ACC112 (cell line): ENCODE measurements around the gene POLN.

ENCODE experiments used
- H2AFZ ChIP-seq: fragments of 200-600 bp; sonication (generic); one replicate; pipeline ENCODE4 v1.6.0; 2017; ENCODE audit warnings: antibody characterized with exemption, low read length; ENCODE audit not compliant: unreplicated experiment
- H3K27ac ChIP-seq: fragments of 200-600 bp; sonication (generic); 2 replicates; pipeline ENCODE4 v1.5.1; 2014; ENCODE audit warnings: low read depth, mild to moderate bottlenecking, antibody characterized with exemption, low read length, moderate library complexity
- H3K27me3 ChIP-seq: fragments of 200-600 bp; sonication (generic); 2 replicates; pipeline ENCODE4 v1.6.1; 2014; ENCODE audit warnings: mild to moderate bottlenecking, antibody characterized with exemption, low read length, moderate library complexity, mixed read lengths; ENCODE audit not compliant: insufficient read depth
- H3K36me3 ChIP-seq: fragments of 200-600 bp; sonication (generic); 2 replicates; pipeline ENCODE4 v1.6.1; 2016; ENCODE audit warnings: mild to moderate bottlenecking, antibody characterized with exemption, low read length, moderate library complexity, mixed read lengths; ENCODE audit not compliant: insufficient read depth
- H3K4me1 ChIP-seq: fragments of 200-600 bp; sonication (generic); one replicate; pipeline ENCODE4 v1.6.1; 2016; ENCODE audit warnings: low read length, mixed read lengths; ENCODE audit not compliant: insufficient read depth, unreplicated experiment, control insufficient read depth
- H3K4me3 ChIP-seq: fragments of 200-600 bp; sonication (generic); 2 replicates; pipeline ENCODE4 v1.5.1; 2014; ENCODE audit warnings: mild to moderate bottlenecking, low read depth, low read length
- H3K79me2 ChIP-seq: fragments of 200-600 bp; sonication (generic); one replicate; pipeline ENCODE4 v1.6.0; 2016; ENCODE audit warnings: low read length; ENCODE audit not compliant: control insufficient read depth, unreplicated experiment, insufficient read depth

POLN gene

GRCh38 chr4:2077537-2078460 is 164.1 kb downstream of the POLN start:
- H3K27me3 ChIP-seq, result no peaks in the 10 kb centered on the region
- H3K79me2 ChIP-seq, result no peaks in the 10 kb centered on the region
- no peaks in the 10 kb centered on the region for H3K36me3 ChIP-seq
- no peak overlapping the region for H3K27ac ChIP-seq
- no peak overlapping the region for H2AFZ ChIP-seq
- H3K4me1 ChIP-seq, result no peaks in the 10 kb centered on the region
- no peak overlapping the region for H3K4me3 ChIP-seq

- Histone ChIP-seq H3K4me1 (no peaks in the 10 kb centered on the region), H2AFZ (no peak overlapping the region), H3K36me3 (no peaks in the 10 kb centered on the region), H3K27me3 (no peaks in the 10 kb centered on the region), H3K4me3 (no peak overlapping the region), H3K27ac (no peak overlapping the region), H3K79me2 (no peaks in the 10 kb centered on the region)
These were observed 164.9 kb downstream of the POLN start for GRCh38 chr4:2076908-2077536.

DNA sequence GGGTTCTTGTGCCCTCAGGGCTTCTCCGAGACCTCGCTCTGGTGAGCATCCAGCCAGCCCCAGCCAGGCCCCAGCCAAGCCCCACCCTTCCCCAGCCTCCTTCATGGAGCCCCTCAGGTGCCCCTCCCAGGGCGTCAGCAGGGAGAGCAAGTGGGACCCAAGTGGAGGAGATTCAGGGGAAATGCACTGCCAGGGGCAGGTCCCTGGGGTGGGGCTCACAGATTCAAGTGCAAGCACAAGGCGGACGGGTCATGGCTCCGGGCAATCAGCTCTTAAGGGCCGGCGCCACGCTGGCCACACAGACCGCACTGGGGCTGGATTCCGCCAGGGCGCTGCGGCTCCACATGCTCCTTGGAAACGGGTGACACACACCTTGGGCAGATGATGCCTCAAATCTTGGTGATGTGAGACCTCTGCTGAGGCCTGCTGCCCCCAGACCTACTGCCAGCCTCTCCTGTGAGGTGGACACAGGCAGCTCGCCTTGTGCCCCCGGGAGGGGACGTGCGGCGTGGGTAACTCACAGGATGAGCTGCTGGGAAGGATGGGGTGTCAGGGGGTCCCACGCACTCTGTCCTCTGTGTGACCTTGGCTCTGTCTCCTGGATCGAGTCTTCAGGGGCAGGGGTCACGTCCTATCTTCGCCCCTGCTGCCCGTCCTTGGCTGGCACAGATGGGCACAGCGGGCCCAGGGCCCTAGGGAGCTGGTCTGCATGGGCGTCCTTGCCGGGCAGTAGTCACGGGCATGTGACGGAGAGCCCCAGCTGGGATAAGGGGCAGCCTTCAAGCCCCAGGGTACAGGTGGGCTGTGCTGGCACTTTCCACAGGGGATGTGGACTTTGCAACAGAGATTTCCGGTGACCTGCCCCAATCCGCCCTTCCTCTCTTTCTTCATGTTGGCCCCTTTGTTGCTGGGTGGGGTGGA is 165.7 kb downstream of the POLN start:
- Histone ChIP-seq H3K4me3 (no peak overlapping the region), H2AFZ (no peak overlapping the region), H3K36me3 (no peaks in the 10 kb centered on the region), H3K27me3 (no peaks in the 10 kb centered on the region), H3K27ac (no peak overlapping the region), H3K79me2 (no peaks in the 10 kb centered on the region), H3K4me1 (no peaks in the 10 kb centered on the region)

GRCh38 chr4:2075171-2075986 is 166.5 kb downstream of the POLN start:
- Histone ChIP-seq H2AFZ (no peak overlapping the region), H3K4me3 (no peak overlapping the region), H3K27ac (no peak overlapping the region), H3K27me3 (no peaks in the 10 kb centered on the region), H3K79me2 (no peaks in the 10 kb centered on the region), H3K36me3 (no peaks in the 10 kb centered on the region), H3K4me1 (no peaks in the 10 kb centered on the region)

DNA sequence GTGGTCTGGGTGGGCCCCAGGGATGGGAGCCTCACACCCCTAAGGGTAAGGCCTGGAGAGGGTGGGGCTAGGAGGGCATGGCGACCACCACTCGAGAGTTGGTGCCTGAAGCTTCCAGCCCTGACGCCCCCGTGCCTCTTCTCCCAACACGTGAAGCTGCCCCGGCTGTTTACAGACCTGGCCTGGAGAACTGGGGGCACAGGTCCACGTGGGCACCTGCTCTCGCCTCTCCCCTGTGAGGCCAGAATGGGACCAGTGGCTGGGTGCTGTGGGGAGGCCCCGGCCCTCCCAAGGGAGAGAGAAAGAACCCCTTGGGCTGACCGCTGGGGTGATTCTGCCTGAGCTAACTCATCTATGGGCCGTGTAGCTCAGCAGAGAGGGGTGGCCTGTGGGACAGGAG is 167.3 kb downstream of the POLN start:
- Histone ChIP-seq H3K27ac (no peak overlapping the region), H2AFZ (no peak overlapping the region), H3K27me3 (no peaks in the 10 kb centered on the region), H3K36me3 (no peaks in the 10 kb centered on the region), H3K4me3 (no peak overlapping the region), H3K79me2 (no peaks in the 10 kb centered on the region), H3K4me1 (no peaks in the 10 kb centered on the region)

DNA sequence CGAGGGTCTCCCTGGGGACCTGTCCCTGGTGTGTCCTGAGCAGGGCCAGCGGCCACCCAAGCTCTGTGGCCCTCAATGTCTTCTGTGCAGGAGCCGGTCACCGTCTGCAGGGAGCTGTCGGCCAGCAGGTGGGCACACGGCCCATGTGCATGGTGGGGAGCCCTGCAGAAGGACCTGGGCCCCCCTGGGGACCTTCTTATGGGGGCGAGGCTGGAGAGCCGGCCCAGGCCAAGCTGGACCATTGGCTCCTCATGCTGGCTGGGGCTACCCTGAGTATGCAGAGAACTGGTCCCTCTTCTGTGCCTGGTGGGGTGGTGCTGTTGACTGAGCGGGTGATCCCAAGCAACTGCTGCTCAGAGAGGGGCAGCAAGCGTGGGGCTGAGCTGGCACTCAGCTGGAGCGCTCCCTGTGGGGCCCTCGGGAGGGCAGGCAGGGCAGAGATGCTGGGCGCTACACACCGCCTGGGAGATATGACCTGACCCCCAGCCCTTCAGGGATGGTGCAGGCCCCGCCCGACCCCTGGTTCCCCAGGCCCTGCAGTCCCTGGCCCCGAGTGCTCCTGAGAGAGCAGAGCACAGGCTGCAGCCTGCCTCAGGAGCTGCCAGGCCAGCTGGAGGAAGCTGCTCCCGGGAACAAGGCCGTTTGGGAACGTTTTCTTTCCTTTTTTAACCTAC is 168.0 kb downstream of the POLN start:
- H2AFZ ChIP-seq, result no peak overlapping the region
- H3K27me3 ChIP-seq, result no peaks in the 10 kb centered on the region
- no peak overlapping the region for H3K27ac ChIP-seq
- no peaks in the 10 kb centered on the region for H3K36me3 ChIP-seq
- no peaks in the 10 kb centered on the region for H3K4me1 ChIP-seq
- H3K79me2 ChIP-seq, result no peaks in the 10 kb centered on the region
- H3K4me3 ChIP-seq, result no peak overlapping the region

GRCh38 chr4:2072971-2073807 is 168.7 kb downstream of the POLN start:
- no peak overlapping the region for H3K27ac ChIP-seq
- H2AFZ ChIP-seq, result no peak overlapping the region
- H3K27me3 ChIP-seq, result no peaks in the 10 kb centered on the region
- no peaks in the 10 kb centered on the region for H3K4me1 ChIP-seq
- H3K4me3 ChIP-seq, result no peak overlapping the region
- H3K79me2 ChIP-seq, result no peaks in the 10 kb centered on the region
- no peaks in the 10 kb centered on the region for H3K36me3 ChIP-seq

GRCh38 chr4:2071912-2072867 is 169.7 kb downstream of the POLN start:
- Histone ChIP-seq H3K36me3 (no peaks in the 10 kb centered on the region), H3K4me1 (no peaks in the 10 kb centered on the region), H3K27ac (no peak overlapping the region), H3K79me2 (no peaks in the 10 kb centered on the region), H3K4me3 (no peak overlapping the region), H3K27me3 (no peaks in the 10 kb centered on the region), H2AFZ (no peak overlapping the region)
